HepG2 (cell line): ENCODE measurements around the gene DNPH1. TPM values are rescaled to one million over a fixed set of nuclear protein-coding genes. Genes with fewer than 3 reads are reported as not detected.
A peak's percentile ranks its signal among the peaks of the same experiment; 100 is the strongest.

Experiments used
- ARID3A ChIP-seq: IDR thresholded peaks from 2 replicates; pipeline ENCODE4 v1.6.1; 2012; ENCODE audit warnings: low read depth, low read length, improper control_type of control experiment
- BATF2 ChIP-seq: sonication (generic); formaldehyde crosslinking; IDR thresholded peaks from 2 replicates; pipeline ENCODE4 v1.8.0; 2022; ENCODE audit warnings: mild to moderate bottlenecking, missing genetic modification reagents, moderate library complexity
- CERS6 ChIP-seq: sonication (generic); formaldehyde crosslinking; IDR thresholded peaks from 2 replicates; pipeline ENCODE4 v1.5.0; 2020; ENCODE audit warnings: missing genetic modification reagents
- HMG20B ChIP-seq: conservative IDR thresholded peaks from 2 replicates; pipeline ENCODE4 v1.6.1; 2016; ENCODE audit warnings: missing genetic modification reagents, missing compliant biosample characterization
- HOXA3 ChIP-seq: sonication (generic); formaldehyde crosslinking; IDR thresholded peaks from 2 replicates; pipeline ENCODE4 v1.5.0; 2020; ENCODE audit warnings: missing genetic modification reagents
- IRX3 ChIP-seq: sonication (generic); formaldehyde crosslinking; IDR thresholded peaks from 2 replicates; pipeline ENCODE4 v1.8.1; 2023; ENCODE audit warnings: mild to moderate bottlenecking, low read depth, missing genetic modification reagents, borderline replicate concordance
- KMT2B ChIP-seq: IDR thresholded peaks from 2 replicates; pipeline ENCODE4 v1.6.1; 2016; ENCODE audit warnings: missing genetic modification reagents, missing compliant biosample characterization
- MEIS1 ChIP-seq: sonication (generic); formaldehyde crosslinking; IDR thresholded peaks from 2 replicates; pipeline ENCODE4 v1.9.0; 2021; ENCODE audit warnings: mild to moderate bottlenecking, missing genetic modification reagents, moderate library complexity, borderline replicate concordance
- NFE2L2 ChIP-seq: fragments of 150-350 bp; IDR thresholded peaks from 2 replicates; pipeline ENCODE4 v1.6.1; 2014; ENCODE audit warnings: low read length
- NKX3-1 ChIP-seq: sonication (generic); formaldehyde crosslinking; IDR thresholded peaks from 2 replicates; pipeline ENCODE4 v1.5.0; 2020; ENCODE audit warnings: missing genetic modification reagents
- PLRG1 ChIP-seq: fragments of 450-650 bp; conservative IDR thresholded peaks from 2 replicates; pipeline ENCODE4 v1.6.1; 2016
- PTBP1 ChIP-seq: fragments of 200-400 bp; formaldehyde crosslinking; IDR thresholded peaks from 2 replicates; pipeline ENCODE4 v1.6.1; 2018; ENCODE audit warnings: low read length, low read depth; ENCODE audit not compliant: poor library complexity, severe bottlenecking
- RNF219 ChIP-seq: sonication (generic); formaldehyde crosslinking; IDR thresholded peaks from 2 replicates; pipeline ENCODE4 v1.5.0; 2020; ENCODE audit warnings: mild to moderate bottlenecking, missing genetic modification reagents
- SIN3A ChIP-seq: IDR thresholded peaks from 2 replicates; pipeline ENCODE4 v1.6.1; 2011; ENCODE audit warnings: low read depth, mild to moderate bottlenecking, control low read depth, low read length, borderline replicate concordance
- SPEN ChIP-seq: sonication (generic); formaldehyde crosslinking; IDR thresholded peaks from 2 replicates; pipeline ENCODE4 v1.5.1; 2020; ENCODE audit warnings: low read depth, mild to moderate bottlenecking, missing genetic modification reagents
- ZBTB49 ChIP-seq: sonication (generic); formaldehyde crosslinking; IDR thresholded peaks from 2 replicates; pipeline ENCODE4 v1.4.0; 2020; ENCODE audit warnings: missing genetic modification reagents, borderline replicate concordance
- ZFAT ChIP-seq: sonication (generic); formaldehyde crosslinking; conservative IDR thresholded peaks from 2 replicates; pipeline ENCODE4 v1.8.1; 2023; ENCODE audit warnings: missing genetic modification reagents, inconsistent platforms
- ZNF275 ChIP-seq: sonication (generic); formaldehyde crosslinking; IDR thresholded peaks from 2 replicates; pipeline ENCODE4 v1.8.0; 2022; ENCODE audit warnings: missing genetic modification reagents, mild to moderate bottlenecking, inconsistent platforms, borderline replicate concordance
- polyA plus RNA-seq, 8 experiments: library from polyadenylated mRNA; depleted of rRNA in 3 of 8; stranded (reverse) in 7 of 8; unstranded in 1 of 8; fragments of >200 nt; fragmentation: Illumina TruSeq in 4 of 8; extraction: Trizol in 4 of 8; gene quantifications; 2 replicates each; pipeline versions ENCODE4 v1.2.1 to v1.2.3, GENCODE V29; 2011 to 2016; ENCODE audit warnings: low read depth in 4 of 8, missing spikeins in 1 of 8, mixed read lengths in 1 of 8; ENCODE audit not compliant: insufficient read depth in 1 of 8
- total RNA-seq, 5 experiments: library from RNA; depleted of rRNA; stranded (reverse); fragments of >200 nt; fragmentation: Illumina TruSeq; extraction: Trizol; gene quantifications; 2 replicates each; pipeline ENCODE4 v1.2.3, GENCODE V29; 2016; ENCODE audit warnings: low read depth in 1 of 5

The DNPH1 gene
- total and polyA plus RNA-seq, 2 of the 13 experiments (the other 11 are each of a cell fraction or from before 2014, with no cell fraction given): 56.5 to 75.1 TPM

GRCh38 chr6:43228951-43229802 is at the start of gene DNPH1 (continued):
- TF ChIP-seq RNF219 (CRISPR knock-in tag) (no peak; the same call in 1 of the 2 replicates), ARID3A (no peak), BATF2 (CRISPR knock-in tag) (peak; percentile 83; the same call in 1 of the 2 replicates), HOXA3 (CRISPR knock-in tag) (peak; percentile 88), HMG20B (CRISPR knock-in tag) (no peak), SIN3A (peak; percentile 81; the same call in 1 of the 2 replicates), KMT2B (CRISPR knock-in tag) (peak; percentile 66; the same call in 1 of the 2 replicates), NKX3-1 (CRISPR knock-in tag) (no peak; the same call in none of the 2 replicates), NFE2L2 (no peak), ZNF275 (no peak), IRX3 (CRISPR knock-in tag) (peak; percentile 95; the same call in 1 of the 2 replicates), PLRG1 (no peak), SPEN (CRISPR knock-in tag) (peak; percentile 81; the same call in 1 of the 2 replicates), CERS6 (CRISPR knock-in tag) (no peak), ZFAT (CRISPR knock-in tag) (0 out of 2 replicates have a peak, but pooled peaks have one; percentile 35), MEIS1 (CRISPR knock-in tag) (peak; percentile 31; the same call in 1 of the 2 replicates), ZBTB49 (CRISPR knock-in tag) (no peak), PTBP1 (peak; percentile 69)
